ENCODE results near the gene C22orf42. TPM values are rescaled to one million over a fixed set of nuclear protein-coding genes. Genes with fewer than 3 reads are reported as not detected.

C22orf42 gene
- total RNA-seq, 4 donors from 2014 or later = not detected

DNA sequence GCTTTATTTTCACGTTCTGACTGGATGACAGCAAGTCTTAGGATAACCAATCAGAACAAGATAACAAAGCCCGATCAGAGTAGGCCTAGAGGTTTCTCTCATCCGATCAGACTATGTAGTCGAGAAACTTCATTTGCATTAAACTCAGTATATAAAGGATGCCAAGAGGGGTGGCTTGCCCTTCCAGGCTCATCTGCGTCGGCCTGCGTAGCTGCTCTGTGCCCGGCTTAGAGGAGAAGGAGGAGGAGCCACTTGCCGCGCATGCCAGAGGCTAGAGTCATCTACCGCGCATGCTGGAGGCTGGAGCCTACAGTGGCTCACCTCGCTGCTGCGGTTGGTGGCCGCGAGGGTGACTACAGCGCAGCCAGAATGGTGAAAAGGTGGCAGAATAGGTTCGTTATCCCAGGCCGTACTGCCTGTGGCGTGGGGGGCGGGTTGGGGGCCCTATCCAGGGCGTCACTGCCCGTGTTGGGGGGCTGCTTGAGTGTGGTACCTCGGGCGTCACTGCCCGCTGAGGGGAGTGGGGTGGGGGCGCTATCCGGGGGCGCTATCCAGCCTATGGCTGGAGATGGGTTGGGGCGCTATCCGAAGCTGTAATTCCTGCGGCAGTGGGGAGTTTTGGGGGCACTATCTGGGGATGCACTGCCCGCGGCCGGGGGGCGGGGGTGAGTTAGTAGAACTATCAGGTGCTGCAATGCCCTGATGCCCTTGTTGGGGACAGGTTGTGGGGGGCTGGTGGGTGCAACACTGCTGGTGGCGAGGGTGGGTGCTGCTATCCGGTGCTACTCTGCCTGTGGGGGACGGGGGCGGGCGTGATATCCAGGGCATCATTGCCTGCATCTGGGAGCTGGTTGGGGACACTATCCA, 46.0 kb upstream of the C22orf42 start, which contains the start of gene RFPL2:
TSS of gene RFPL2 (minus strand) at position 218 of the 867 bp plus-strand sequence. CDS start 2,622 bp downstream, outside the sequence.
- ATAC-seq (ENCODE audit: low FRiP score) (no peak), DNase-seq (ENCODE audit: low spot score) (no peak)
- TF ChIP-seq, protein P1, sequence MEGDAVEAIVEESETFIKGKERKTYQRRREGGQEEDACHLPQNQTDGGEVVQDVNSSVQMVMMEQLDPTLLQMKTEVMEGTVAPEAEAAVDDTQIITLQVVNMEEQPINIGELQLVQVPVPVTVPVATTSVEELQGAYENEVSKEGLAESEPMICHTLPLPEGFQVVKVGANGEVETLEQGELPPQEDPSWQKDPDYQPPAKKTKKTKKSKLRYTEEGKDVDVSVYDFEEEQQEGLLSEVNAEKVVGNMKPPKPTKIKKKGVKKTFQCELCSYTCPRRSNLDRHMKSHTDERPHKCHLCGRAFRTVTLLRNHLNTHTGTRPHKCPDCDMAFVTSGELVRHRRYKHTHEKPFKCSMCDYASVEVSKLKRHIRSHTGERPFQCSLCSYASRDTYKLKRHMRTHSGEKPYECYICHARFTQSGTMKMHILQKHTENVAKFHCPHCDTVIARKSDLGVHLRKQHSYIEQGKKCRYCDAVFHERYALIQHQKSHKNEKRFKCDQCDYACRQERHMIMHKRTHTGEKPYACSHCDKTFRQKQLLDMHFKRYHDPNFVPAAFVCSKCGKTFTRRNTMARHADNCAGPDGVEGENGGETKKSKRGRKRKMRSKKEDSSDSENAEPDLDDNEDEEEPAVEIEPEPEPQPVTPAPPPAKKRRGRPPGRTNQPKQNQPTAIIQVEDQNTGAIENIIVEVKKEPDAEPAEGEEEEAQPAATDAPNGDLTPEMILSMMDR (IDR thresholded peaks at IDR 0.05) = no peak

DNA sequence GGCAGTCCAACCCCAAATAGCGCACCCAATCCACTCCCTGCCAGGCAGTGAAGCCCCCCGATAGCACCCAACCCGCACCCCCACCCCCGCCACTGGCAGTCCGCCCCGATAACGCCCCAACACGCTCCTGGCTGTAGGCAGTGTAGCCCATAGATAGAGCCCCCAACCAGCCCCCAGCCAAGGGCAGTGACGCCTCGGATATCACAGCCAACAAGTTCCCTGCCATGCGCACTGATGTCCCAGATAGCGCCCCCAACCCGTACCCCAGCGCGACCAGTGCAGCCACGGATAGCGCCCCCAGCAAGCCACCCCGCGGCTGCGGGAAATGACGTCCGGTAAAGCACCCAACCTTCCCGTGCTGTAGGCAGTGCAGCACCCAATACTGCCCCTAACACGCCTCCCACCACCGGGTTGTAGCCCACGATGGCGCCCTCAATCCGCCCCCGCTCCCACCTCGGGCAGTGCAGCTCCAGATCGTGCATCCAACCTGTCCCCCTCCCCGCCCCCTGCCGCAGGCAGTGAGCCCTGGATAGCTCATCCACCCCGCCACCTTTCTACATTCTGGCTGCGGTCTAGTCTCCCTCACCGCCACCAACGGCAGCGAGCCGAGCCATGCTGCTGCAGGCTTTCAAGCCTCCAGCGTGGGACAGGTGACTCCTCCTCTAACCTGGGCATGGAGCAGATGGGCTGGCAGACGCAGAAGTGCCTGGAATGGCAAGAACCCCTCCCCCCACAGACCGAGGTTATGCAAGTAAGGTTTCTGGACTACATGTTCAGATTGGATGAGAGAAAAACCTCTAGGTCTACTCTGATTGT, 45.1 kb upstream of the C22orf42 start:
- DNase-seq (ENCODE audit: low spot score) (no peak), ATAC-seq (ENCODE audit: low FRiP score) (no peak)
- TF ChIP-seq, protein P1 (IDR thresholded peaks at IDR 0.05) = no peak

DNA sequence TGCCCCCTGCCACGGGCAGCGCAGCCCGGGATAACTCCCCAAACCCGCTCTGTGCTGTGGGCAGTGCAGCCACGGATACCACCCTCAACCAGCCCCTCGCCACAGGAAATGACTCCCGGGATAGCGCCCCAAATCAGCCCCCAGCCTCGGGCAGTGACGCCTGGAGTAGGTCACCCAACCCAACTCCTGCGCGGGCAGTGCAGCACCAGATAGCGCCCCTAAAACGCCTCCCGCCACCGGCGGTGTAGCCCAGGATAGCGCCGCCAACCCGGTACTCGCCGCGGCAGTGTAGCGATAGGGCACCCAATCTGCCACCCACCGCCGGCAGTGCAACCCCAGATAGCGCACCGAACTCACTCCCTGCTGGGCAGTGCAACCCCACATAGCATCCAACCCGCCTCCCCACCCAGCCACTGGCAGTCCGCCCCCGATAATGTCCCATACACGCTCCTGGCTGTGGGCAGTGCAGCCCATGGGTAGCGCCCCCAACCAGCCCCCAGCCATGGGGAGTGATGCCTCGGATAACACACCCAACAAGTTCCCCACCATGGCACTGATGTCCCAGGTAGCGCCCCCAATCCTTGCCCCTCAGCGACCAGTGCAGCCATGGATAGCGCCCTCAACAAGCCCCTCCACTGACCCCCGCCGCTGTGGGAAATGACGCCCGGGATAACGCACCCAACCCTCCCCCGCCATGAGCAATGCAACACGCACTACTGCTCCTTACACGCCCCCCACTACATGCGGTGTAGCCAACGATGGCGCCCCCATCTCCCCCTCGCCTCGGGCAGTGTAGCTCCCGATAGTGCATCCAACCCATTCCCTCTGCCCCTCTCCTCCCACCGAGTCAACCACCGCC, 44.3 kb upstream of the C22orf42 start:
- no peak for ATAC-seq (ENCODE audit: low FRiP score)
- no peak for DNase-seq (ENCODE audit: low spot score)
- TF ChIP-seq, protein P1 (IDR thresholded peaks at IDR 0.05) = no peak

DNA sequence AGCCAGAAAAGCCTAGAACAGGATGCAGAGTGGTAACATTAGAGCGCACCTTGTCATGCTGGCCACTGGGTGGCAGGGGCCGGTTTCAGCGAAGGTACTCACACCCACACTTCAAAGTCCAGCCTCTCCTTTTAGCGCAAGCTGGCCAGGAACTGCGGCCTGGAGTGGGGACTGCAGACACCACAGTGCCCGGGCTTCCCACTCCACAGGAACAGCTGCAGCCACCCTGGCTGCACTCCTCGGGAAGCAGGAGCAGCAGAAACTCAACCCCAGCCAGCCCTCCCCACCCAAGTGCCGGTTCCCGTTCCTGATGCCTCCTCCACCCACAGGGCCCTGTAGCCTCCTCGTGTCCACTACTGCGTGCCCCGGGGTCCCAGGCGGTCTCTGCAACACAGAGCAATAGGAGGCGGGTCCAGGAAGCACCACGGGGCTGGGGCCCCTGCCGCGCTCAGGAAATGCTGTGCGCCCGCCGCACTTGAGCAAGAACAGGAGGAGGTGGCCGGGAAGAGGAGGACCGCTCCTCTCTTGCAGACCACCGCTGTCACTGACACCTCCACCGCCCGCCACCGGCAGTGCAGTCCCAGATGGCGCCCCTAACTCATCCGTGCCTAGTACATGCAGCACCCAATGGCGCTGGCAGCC, 43.6 kb upstream of the C22orf42 start:
- no peak for ATAC-seq (ENCODE audit: low FRiP score)
- TF ChIP-seq, protein P1 (IDR thresholded peaks at IDR 0.05) = no peak
- DNase-seq (ENCODE audit: low spot score) = no peak

DNA sequence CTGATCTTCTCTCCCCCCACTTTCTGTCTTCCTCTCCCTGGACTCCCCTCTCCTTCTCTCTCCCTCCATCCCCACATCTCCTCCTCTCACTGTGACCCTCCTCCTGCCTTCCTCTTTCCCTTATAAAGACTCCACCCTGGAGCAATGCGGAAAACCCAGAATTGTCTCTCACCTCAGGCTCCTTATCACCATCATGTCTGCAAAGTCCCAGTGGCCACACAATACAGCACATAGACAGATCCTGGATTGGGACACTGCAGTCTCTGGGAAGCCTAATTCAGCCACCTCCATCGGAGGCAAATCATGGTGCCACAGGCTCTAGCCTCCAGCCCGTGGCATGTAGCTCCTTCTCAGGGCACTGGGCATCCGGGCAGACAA, 43.0 kb upstream of the C22orf42 start:
- DNase-seq (ENCODE audit: low spot score) (no peak), ATAC-seq (ENCODE audit: low FRiP score) (no peak)
- TF ChIP-seq, protein P1 (IDR thresholded peaks at IDR 0.05) = no peak

DNA sequence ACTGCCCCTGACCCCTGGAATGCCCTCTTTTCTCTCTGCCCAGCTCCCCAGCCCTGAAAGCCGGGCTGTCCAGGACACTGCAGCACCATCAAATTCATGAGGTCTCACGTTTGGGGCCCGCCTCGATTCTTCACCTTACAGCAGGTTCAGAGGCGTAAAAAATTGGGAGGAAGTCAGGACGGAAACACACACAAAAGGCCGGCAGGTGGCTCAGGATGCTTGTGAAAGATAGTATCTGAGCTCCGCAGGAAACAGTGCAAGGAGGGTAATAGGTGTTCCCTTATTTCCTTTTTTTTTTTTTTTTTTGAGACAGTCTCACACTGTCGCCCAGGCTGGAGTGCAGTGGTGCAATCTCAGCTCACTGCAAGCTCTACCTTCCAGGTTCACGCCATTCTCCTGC, 41.6 kb upstream of the C22orf42 start:
- no peak for ATAC-seq (ENCODE audit: low FRiP score)
- no peak for DNase-seq (ENCODE audit: low spot score)
- TF ChIP-seq, protein P1 (IDR thresholded peaks at IDR 0.05) = no peak
